Stimulated activated naive CD4-positive, alpha-beta T cell (primary cell): Measurements from ENCODE around the gene ENTPD8.
"Not testable (repeated sequence)": the region's sequence is repeated elsewhere in the genome, so short reads cannot be mapped to it uniquely, and the experiment has no call there.

Experiments used
- DNase-seq, 6 experiments: peaks; one replicate each; lab custom pipeline; 2025; lab: John Stamatoyannopoulos, UW

The ENTPD8 gene

GRCh38 chr9:137476856-137477255 is 35.7 kb upstream of the ENTPD8 start:
- no peak for DNase-seq

GRCh38 chr9:137475666-137476065 is 34.5 kb upstream of the ENTPD8 start:
- DNase-seq: no peak

GRCh38 chr9:137474271-137474670 is 33.1 kb upstream of the ENTPD8 start:
- DNase-seq: no peak

- DNase-seq: no peak
Measured at GRCh38 chr9:137470785-137471184, 29.6 kb upstream of the ENTPD8 start.

- DNase-seq: no peak
Measured at GRCh38 chr9:137467896-137468295, 26.7 kb upstream of the ENTPD8 start.

GRCh38 chr9:137467161-137467581 is 26.0 kb upstream of the ENTPD8 start:
- DNase-seq: no peak

- not testable (repeated sequence) for DNase-seq
Measured at GRCh38 chr9:137466389-137467085, 25.4 kb upstream of the ENTPD8 start.

GRCh38 chr9:137465720-137466388 is 24.7 kb upstream of the ENTPD8 start:
- DNase-seq: no peak

GRCh38 chr9:137465000-137465719 is 24.0 kb upstream of the ENTPD8 start:
- no peak for DNase-seq

GRCh38 chr9:137464291-137464999 is 23.3 kb upstream of the ENTPD8 start:
- DNase-seq: no peak

- no peak for DNase-seq
Measured at GRCh38 chr9:137463931-137464290, 22.8 kb upstream of the ENTPD8 start.

GRCh38 chr9:137462986-137463930 is 22.1 kb upstream of the ENTPD8 start:
- no peak for DNase-seq

GRCh38 chr9:137462396-137462985 is 21.3 kb upstream of the ENTPD8 start:
- peak in 1 of 6 experiments; percentile 55 for DNase-seq

- peak; percentile 68 to 91 (median 79) for DNase-seq
Measured at GRCh38 chr9:137461663-137462395, 20.7 kb upstream of the ENTPD8 start.

GRCh38 chr9:137461316-137461662 is 20.1 kb upstream of the ENTPD8 start:
- peak in 1 of 6 experiments; percentile 42 for DNase-seq

- DNase-seq: no peak
Measured at GRCh38 chr9:137460363-137461315, 19.5 kb upstream of the ENTPD8 start.

- DNase-seq: peak in 1 of 6 experiments; percentile 29
Measured at GRCh38 chr9:137459601-137460362, 18.6 kb upstream of the ENTPD8 start.

- DNase-seq: peak; percentile 87 to 95 (median 91)
Measured at GRCh38 chr9:137459152-137459600, 18.0 kb upstream of the ENTPD8 start, which contains the start of gene NSMF. Gene NSMF, minus strand, starts transcription at chr9:137459334. Its CDS starts 232 bp downstream, at chr9:137459102.
